Bronchial epithelial cell (primary cell): ENCODE data around the gene C1QTNF6. TPM values are rescaled to one million over a fixed set of nuclear protein-coding genes. Genes with fewer than 3 reads are reported as not detected.
A peak's percentile ranks its signal among the peaks of the same experiment; 100 is the strongest.
"Not testable (repeated sequence)": the region's sequence is repeated elsewhere in the genome, so short reads cannot be mapped to it uniquely, and the experiment has no call there.

Source experiments
- DNase-seq: peaks from one replicate; pipeline ENCODE4 v3.0.0-alpha.2; 2010; ENCODE audit warnings: low read depth
- FAIRE-seq: peaks from 2 replicates; lab custom pipeline; 2011; peaks lifted over from hg19 to GRCh38; lab: Jason Lieb, UNC
- H3K27me3 ChIP-seq: 2 replicates; pipeline ENCODE4 v1.5.1; 2011; ENCODE audit warnings: low read length; ENCODE audit not compliant: control insufficient read depth, insufficient read depth
- H3K36me3 ChIP-seq: 2 replicates; pipeline ENCODE4 v1.5.1; 2011; ENCODE audit warnings: low read length; ENCODE audit not compliant: control insufficient read depth, insufficient read depth
- H3K4me3 ChIP-seq: 2 replicates; pipeline ENCODE4 v1.5.1; 2011; ENCODE audit warnings: mild to moderate bottlenecking, low read depth, low read length, control low read depth
- total RNA-seq: library from RNA; depleted of rRNA; stranded (reverse); fragments of >200 nt; gene quantifications from 2 replicates; pipeline ENCODE4 v1.2.1, GENCODE V29; 2014
- TF ChIP-seq, protein P1 (sequence below): IDR thresholded peaks from 2 replicates; pipeline ENCODE4 v1.5.1; 2011; ENCODE audit warnings: mild to moderate bottlenecking, moderate library complexity, low read length, control low read depth, inconsistent platforms; ENCODE audit not compliant: insufficient read depth, severe bottlenecking

Gene C1QTNF6
- total RNA-seq, result 2.9 and 4.1 TPM in 2 replicates

- FAIRE-seq, result peak; percentile 36
- peak; percentile 73 for DNase-seq
Observed at GRCh38 chr22:37187891-37188761, at the start of gene C1QTNF6. Gene C1QTNF6 (minus strand): TSS chr22:37188247. CDS start chr22:37188213, 34 bp downstream.

GRCh38 chr22:37235897-37236607, 48.0 kb upstream of the C1QTNF6 start:
- no peak for DNase-seq
- TF ChIP-seq, protein P1, sequence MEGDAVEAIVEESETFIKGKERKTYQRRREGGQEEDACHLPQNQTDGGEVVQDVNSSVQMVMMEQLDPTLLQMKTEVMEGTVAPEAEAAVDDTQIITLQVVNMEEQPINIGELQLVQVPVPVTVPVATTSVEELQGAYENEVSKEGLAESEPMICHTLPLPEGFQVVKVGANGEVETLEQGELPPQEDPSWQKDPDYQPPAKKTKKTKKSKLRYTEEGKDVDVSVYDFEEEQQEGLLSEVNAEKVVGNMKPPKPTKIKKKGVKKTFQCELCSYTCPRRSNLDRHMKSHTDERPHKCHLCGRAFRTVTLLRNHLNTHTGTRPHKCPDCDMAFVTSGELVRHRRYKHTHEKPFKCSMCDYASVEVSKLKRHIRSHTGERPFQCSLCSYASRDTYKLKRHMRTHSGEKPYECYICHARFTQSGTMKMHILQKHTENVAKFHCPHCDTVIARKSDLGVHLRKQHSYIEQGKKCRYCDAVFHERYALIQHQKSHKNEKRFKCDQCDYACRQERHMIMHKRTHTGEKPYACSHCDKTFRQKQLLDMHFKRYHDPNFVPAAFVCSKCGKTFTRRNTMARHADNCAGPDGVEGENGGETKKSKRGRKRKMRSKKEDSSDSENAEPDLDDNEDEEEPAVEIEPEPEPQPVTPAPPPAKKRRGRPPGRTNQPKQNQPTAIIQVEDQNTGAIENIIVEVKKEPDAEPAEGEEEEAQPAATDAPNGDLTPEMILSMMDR, result no peak

More at GRCh38 chr22:37187891-37188761, at the start of gene C1QTNF6:
- Histone ChIP-seq H3K27me3 (no peaks in the 10 kb centered on the region), H3K36me3 (no peaks in the 10 kb centered on the region), H3K4me3 (peak within 1 kb of the TSS; percentile 31)
- TF ChIP-seq, protein P1, result no peak

GRCh38 chr22:37234736-37235711, 47.0 kb upstream of the C1QTNF6 start:
- TF ChIP-seq, protein P1, result no peak
- H3K27me3 ChIP-seq, result no peaks in the 10 kb centered on the region
- peaks cover 6% of the 10 kb centered on the region for H3K36me3 ChIP-seq
- no peak for DNase-seq
- FAIRE-seq, result peak; percentile 7
- no peak overlapping the region for H3K4me3 ChIP-seq

More at GRCh38 chr22:37235897-37236607, 48.0 kb upstream of the C1QTNF6 start:
- no peak for FAIRE-seq
- H3K27me3 ChIP-seq, result no peaks in the 10 kb centered on the region
- H3K4me3 ChIP-seq, result no peak overlapping the region
- H3K36me3 ChIP-seq, result peaks cover 5% of the 10 kb centered on the region

DNA sequence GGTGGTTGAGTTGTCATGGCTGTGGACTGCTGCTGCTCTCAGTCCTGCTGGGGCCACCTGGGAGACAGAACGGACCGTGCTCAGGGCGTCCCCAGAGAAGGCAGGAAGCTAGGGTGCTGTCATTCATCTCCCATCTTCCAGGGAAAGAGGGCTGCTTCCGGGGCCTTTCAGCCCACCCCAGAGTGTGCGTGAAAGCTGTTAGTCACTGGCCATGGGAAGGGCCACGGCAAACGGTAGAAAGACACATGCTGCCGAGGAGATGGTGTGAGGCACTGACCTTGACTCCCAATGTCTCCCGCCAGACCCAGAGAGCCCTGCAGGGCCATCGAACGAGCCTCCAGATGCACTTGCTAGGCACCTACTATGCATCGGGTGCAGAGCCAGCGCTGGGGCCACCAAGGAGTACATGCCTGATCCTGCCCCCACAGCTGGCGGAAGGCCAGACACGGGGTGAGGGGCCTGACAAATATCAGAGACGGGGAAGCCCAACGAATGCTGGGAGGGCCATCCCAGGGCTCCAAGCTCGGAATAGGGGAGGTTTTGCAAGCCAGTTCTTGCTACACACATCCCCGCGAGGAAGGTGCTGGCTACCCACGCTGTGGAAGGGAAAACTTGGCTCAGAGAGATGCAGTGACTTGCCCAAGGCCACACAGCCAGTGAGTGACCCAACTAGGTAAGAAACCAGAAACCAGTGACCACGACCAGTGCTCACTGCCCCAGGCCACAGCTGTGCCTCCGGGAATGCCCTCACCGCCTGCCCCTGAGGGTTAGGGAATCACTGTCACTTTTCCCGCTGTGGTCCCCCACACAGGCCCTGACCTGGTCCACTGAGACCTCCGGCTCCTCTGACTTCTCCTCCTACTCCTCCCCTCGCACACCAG, 45.9 kb upstream of the C1QTNF6 start:
- H3K27me3 ChIP-seq, result no peaks in the 10 kb centered on the region
- DNase-seq, result no peak
- TF ChIP-seq, protein P1, result no peak
- peak; percentile 60 for FAIRE-seq
- H3K36me3 ChIP-seq, result peaks cover 6% of the 10 kb centered on the region
- no peak overlapping the region for H3K4me3 ChIP-seq

DNA sequence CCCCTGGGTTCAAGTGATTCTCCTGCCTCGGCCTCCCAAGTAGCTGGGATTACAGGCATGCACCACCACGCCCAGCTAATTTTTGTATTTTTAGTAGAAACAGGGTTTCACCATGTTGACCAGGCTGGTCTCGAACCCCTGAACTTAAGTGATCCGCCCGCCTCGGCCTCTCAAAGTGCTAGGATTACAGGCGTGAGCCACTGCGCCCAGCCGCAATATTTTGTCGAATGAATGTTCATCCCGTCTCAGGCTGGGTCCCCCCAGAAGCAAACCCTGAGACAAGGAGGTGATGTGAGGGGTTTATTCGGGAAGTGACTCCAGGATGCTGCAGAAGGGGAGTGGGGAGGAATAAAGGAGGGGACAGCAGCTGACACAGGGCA, 45.3 kb upstream of the C1QTNF6 start:
- not testable (repeated sequence) for H3K36me3 ChIP-seq, H3K27me3 ChIP-seq, DNase-seq, FAIRE-seq, H3K4me3 ChIP-seq
